Body of pancreas (tissue), 4 donors: ENCODE results near the gene BBOX1.

Source experiments
- POLR2A ChIP-seq, 3 donors: fragments of 450-650 bp; IDR thresholded peaks; one replicate each; pipeline ENCODE4 v1.6.1; 2016; ENCODE audit warnings: antibody characterized with exemption in 3 of 3, mild to moderate bottlenecking in 2 of 3
- TF ChIP-seq, protein P1 (sequence below), 7 experiments: fragments of 450-650 bp in 4 of 7; fragments of 200-600 bp in 3 of 7; sonication (generic) in 3 of 7; IDR thresholded peaks; one replicate each; pipeline ENCODE4 v1.5.1; 2016 to 2019; ENCODE audit warnings: antibody characterized with exemption in 7 of 7

GRCh38 chr11:26993965-26994457, 46.6 kb upstream of the BBOX1 start, which contains the start of gene FIBIN:
- peak in 1 of 3 donors; percentile 18 for TF ChIP-seq POLR2A (IDR thresholded peaks at IDR 0.05)
- TF ChIP-seq, protein P1, sequence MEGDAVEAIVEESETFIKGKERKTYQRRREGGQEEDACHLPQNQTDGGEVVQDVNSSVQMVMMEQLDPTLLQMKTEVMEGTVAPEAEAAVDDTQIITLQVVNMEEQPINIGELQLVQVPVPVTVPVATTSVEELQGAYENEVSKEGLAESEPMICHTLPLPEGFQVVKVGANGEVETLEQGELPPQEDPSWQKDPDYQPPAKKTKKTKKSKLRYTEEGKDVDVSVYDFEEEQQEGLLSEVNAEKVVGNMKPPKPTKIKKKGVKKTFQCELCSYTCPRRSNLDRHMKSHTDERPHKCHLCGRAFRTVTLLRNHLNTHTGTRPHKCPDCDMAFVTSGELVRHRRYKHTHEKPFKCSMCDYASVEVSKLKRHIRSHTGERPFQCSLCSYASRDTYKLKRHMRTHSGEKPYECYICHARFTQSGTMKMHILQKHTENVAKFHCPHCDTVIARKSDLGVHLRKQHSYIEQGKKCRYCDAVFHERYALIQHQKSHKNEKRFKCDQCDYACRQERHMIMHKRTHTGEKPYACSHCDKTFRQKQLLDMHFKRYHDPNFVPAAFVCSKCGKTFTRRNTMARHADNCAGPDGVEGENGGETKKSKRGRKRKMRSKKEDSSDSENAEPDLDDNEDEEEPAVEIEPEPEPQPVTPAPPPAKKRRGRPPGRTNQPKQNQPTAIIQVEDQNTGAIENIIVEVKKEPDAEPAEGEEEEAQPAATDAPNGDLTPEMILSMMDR (IDR thresholded peaks at IDR 0.05) = no peak
